Vagina (tissue), 2 donors: Measurements from ENCODE around the gene NAV1. TPM values are rescaled to one million over a fixed set of nuclear protein-coding genes. Genes with fewer than 3 reads are reported as not detected.
"Not testable (repeated sequence)": the region's sequence is repeated elsewhere in the genome, so short reads cannot be mapped to it uniquely, and the experiment has no call there.

ENCODE experiments used
- DNase-seq, 2 donors: peaks; one replicate each; pipeline ENCODE4 v3.0.0-alpha.2; 2017; ENCODE audit errors: extremely low spot score in 2 of 2
- H3K27ac ChIP-seq: fragments of 200-600 bp; sonication (generic); one replicate; pipeline ENCODE4 v1.5.1; 2019
- H3K27me3 ChIP-seq: fragments of 200-600 bp; sonication (generic); one replicate; pipeline ENCODE4 v1.5.1; 2019
- H3K36me3 ChIP-seq, 2 donors: fragments of 200-600 bp; sonication (generic); one replicate each; pipeline ENCODE4 v1.5.1; 2017 to 2019
- H3K4me1 ChIP-seq: fragments of 200-600 bp; sonication (generic); one replicate; pipeline ENCODE4 v1.5.1; 2019
- H3K4me3 ChIP-seq, 2 donors: fragments of 200-600 bp; sonication (generic); 1 replicate in 1 of 2; 2 replicates in 1 of 2; pipeline ENCODE4 v1.5.1; 2016 to 2019
- H3K9me3 ChIP-seq: fragments of 200-600 bp; sonication (generic); one replicate; pipeline ENCODE4 v1.5.1; 2019
- CTCF ChIP-seq, 3 experiments: fragments of 450-650 bp in 2 of 3; fragments of 200-600 bp in 1 of 3; sonication (generic) in 1 of 3; IDR thresholded peaks; one replicate each; pipeline ENCODE4 v1.5.1; 2017 to 2019; ENCODE audit warnings: antibody characterized with exemption in 3 of 3, mild to moderate bottlenecking in 2 of 3, moderate library complexity in 2 of 3
- POLR2A ChIP-seq, 2 donors: fragments of 450-650 bp; IDR thresholded peaks; one replicate each; pipeline ENCODE4 v1.6.1; 2017; ENCODE audit warnings: antibody characterized with exemption in 2 of 2, mild to moderate bottlenecking in 2 of 2, moderate library complexity in 2 of 2
- POLR2AphosphoS5 ChIP-seq, 2 donors: sonication (generic); formaldehyde crosslinking; IDR thresholded peaks; one replicate each; pipeline ENCODE4 v1.9.0; 2017; ENCODE audit warnings: antibody characterized with exemption in 2 of 2, mild to moderate bottlenecking in 2 of 2, low read depth in 1 of 2; ENCODE audit not compliant: insufficient read depth in 1 of 2
- intact Hi-C: fragments of 100-400 bp; cut with DNase I; formaldehyde crosslinking; loops from one replicate; pipeline ENCODE4 v1.15.1; 2023
- total RNA-seq: library from RNA; depleted of rRNA; stranded (reverse); fragments of >200 nt; gene quantifications from one replicate; pipeline ENCODE4 v1.2.3, GENCODE V29; 2016

The NAV1 gene
- total RNA-seq, 1 donor from 2014 or later = 45.9 TPM

- intact Hi-C loops = no loop called here
- DNase-seq = no peak
- Histone ChIP-seq H3K36me3 (no peaks in the 10 kb centered on the region), H3K27ac (no peak overlapping the region), H3K4me1 (no peaks in the 10 kb centered on the region), H3K4me3 (no peak overlapping the region), H3K9me3 (no peaks in the 10 kb centered on the region), H3K27me3 (no peaks in the 10 kb centered on the region)
- no peak for TF ChIP-seq CTCF (IDR thresholded peaks at IDR 0.05)
- TF ChIP-seq POLR2A (IDR thresholded peaks at IDR 0.05) = no peak
- no peak for TF ChIP-seq POLR2AphosphoS5 (IDR thresholded peaks at IDR 0.05; ENCODE audit: insufficient read depth in 1 of 2, low read depth in 1 of 2)
Measured at GRCh38 chr1:201575912-201576311, 37.0 kb downstream of the NAV1 start.

GRCh38 chr1:201576914-201577313 lies 38.0 kb downstream of the NAV1 start:
- intact Hi-C loops = no loop called here
- TF ChIP-seq POLR2AphosphoS5 (IDR thresholded peaks at IDR 0.05; ENCODE audit: insufficient read depth in 1 of 2, low read depth in 1 of 2) (no peak), CTCF (IDR thresholded peaks at IDR 0.05) (no peak), POLR2A (IDR thresholded peaks at IDR 0.05) (no peak)

GRCh38 chr1:201578008-201578888 lies 39.3 kb downstream of the NAV1 start:
- Histone ChIP-seq H3K9me3 (no peaks in the 10 kb centered on the region), H3K36me3 (no peaks in the 10 kb centered on the region), H3K4me1 (peaks cover 13% of the 10 kb centered on the region), H3K27ac (no peak overlapping the region), H3K4me3 (no peak overlapping the region), H3K27me3 (no peaks in the 10 kb centered on the region)
- TF ChIP-seq POLR2A (IDR thresholded peaks at IDR 0.05) (no peak), CTCF (IDR thresholded peaks at IDR 0.05) (no peak), POLR2AphosphoS5 (IDR thresholded peaks at IDR 0.05; ENCODE audit: insufficient read depth in 1 of 2, low read depth in 1 of 2) (no peak)
- intact Hi-C loops = no loop called here
- DNase-seq = no peak

More at GRCh38 chr1:201576914-201577313, 38.0 kb downstream of the NAV1 start:
- DNase-seq = no peak
- no peaks in the 10 kb centered on the region for H3K36me3 ChIP-seq
- no peak overlapping the region for H3K27ac ChIP-seq
- H3K4me1 ChIP-seq = no peaks in the 10 kb centered on the region
- H3K9me3 ChIP-seq = no peaks in the 10 kb centered on the region
- no peak overlapping the region for H3K4me3 ChIP-seq
- no peaks in the 10 kb centered on the region for H3K27me3 ChIP-seq

GRCh38 chr1:201581371-201581770 lies 42.4 kb downstream of the NAV1 start:
- DNase-seq, intact Hi-C loops: not testable (repeated sequence)

GRCh38 chr1:201582705-201583442 lies 43.9 kb downstream of the NAV1 start:
- intact Hi-C loops = no loop called here

More at GRCh38 chr1:201581371-201581770, 42.4 kb downstream of the NAV1 start:
- not testable (repeated sequence) for H3K27ac ChIP-seq, H3K4me3 ChIP-seq, H3K9me3 ChIP-seq, H3K27me3 ChIP-seq, H3K36me3 ChIP-seq
- peaks cover 24% of the 10 kb centered on the region for H3K4me1 ChIP-seq

More at GRCh38 chr1:201582705-201583442, 43.9 kb downstream of the NAV1 start:
- Histone ChIP-seq H3K9me3 (no peaks in the 10 kb centered on the region), H3K27me3 (no peaks in the 10 kb centered on the region), H3K27ac (no peak overlapping the region), H3K4me1 (peaks cover 24% of the 10 kb centered on the region), H3K4me3 (no peak overlapping the region), H3K36me3 (no peaks in the 10 kb centered on the region)
- DNase-seq = no peak
- TF ChIP-seq POLR2A (IDR thresholded peaks at IDR 0.05) (no peak), CTCF (IDR thresholded peaks at IDR 0.05) (no peak), POLR2AphosphoS5 (IDR thresholded peaks at IDR 0.05; ENCODE audit: insufficient read depth in 1 of 2, low read depth in 1 of 2) (no peak)
